HTR-8/SVneo (cell line): Measurements from ENCODE around the gene TGFBR1.

Experiments
- DNase-seq: peaks from one replicate; pipeline ENCODE4 v3.0.0; 2011; ENCODE audit warnings: low spot score, mixed read lengths; ENCODE audit not compliant: insufficient read length
- FAIRE-seq: peaks from 2 replicates; lab custom pipeline; 2011; peaks lifted over from hg19 to GRCh38; lab: Jason Lieb, UNC

The TGFBR1 gene

GRCh38 chr9:99160173-99160572 lies 55.3 kb downstream of the TGFBR1 start:
- DNase-seq (no peak), FAIRE-seq (no peak)

GRCh38 chr9:99162759-99163364 lies 57.9 kb downstream of the TGFBR1 start:
- DNase-seq (peak; percentile 24), FAIRE-seq (no peak)

GRCh38 chr9:99166149-99166548 lies 61.2 kb downstream of the TGFBR1 start:
- no peak for FAIRE-seq

GRCh38 chr9:99167119-99167518 lies 62.2 kb downstream of the TGFBR1 start:
- FAIRE-seq (no peak), DNase-seq (no peak)

More at GRCh38 chr9:99166149-99166548, 61.2 kb downstream of the TGFBR1 start:
- DNase-seq: no peak

- no peak for FAIRE-seq
- DNase-seq: no peak
Measured at GRCh38 chr9:99167694-99168093, 62.8 kb downstream of the TGFBR1 start.

GRCh38 chr9:99169086-99169485 lies 64.2 kb downstream of the TGFBR1 start:
- DNase-seq (no peak), FAIRE-seq (no peak)

- DNase-seq (no peak), FAIRE-seq (no peak)
Measured at GRCh38 chr9:99169982-99170761, 65.3 kb downstream of the TGFBR1 start.

- DNase-seq (no peak), FAIRE-seq (no peak)
Measured at GRCh38 chr9:99171225-99172123, 66.6 kb downstream of the TGFBR1 start.

- FAIRE-seq (no peak), DNase-seq (no peak)
Measured at GRCh38 chr9:99172124-99173091, 67.5 kb downstream of the TGFBR1 start.

GRCh38 chr9:99173570-99174504 lies 68.9 kb downstream of the TGFBR1 start:
- DNase-seq (no peak), FAIRE-seq (no peak)

GRCh38 chr9:99176527-99177013 lies 71.7 kb downstream of the TGFBR1 start:
- FAIRE-seq (no peak), DNase-seq (no peak)

GRCh38 chr9:99177576-99178366 lies 72.9 kb downstream of the TGFBR1 start:
- DNase-seq: no peak
- no peak for FAIRE-seq

- DNase-seq: no peak
- FAIRE-seq: no peak
Measured at GRCh38 chr9:99178912-99179872, 74.3 kb downstream of the TGFBR1 start.

- DNase-seq (no peak), FAIRE-seq (no peak)
Measured at GRCh38 chr9:99180199-99180598, 75.3 kb downstream of the TGFBR1 start.

- FAIRE-seq (no peak), DNase-seq (no peak)
Measured at GRCh38 chr9:99180662-99181061, 75.7 kb downstream of the TGFBR1 start.

GRCh38 chr9:99181206-99181605 lies 76.3 kb downstream of the TGFBR1 start:
- FAIRE-seq (no peak), DNase-seq (no peak)

- FAIRE-seq (no peak), DNase-seq (no peak)
Measured at GRCh38 chr9:99181621-99182020, 76.7 kb downstream of the TGFBR1 start.
